Endothelial cell of umbilical vein (primary cell): ENCODE data around the gene ZBTB4. TPM values are rescaled to one million over a fixed set of nuclear protein-coding genes. Genes with fewer than 3 reads are reported as not detected.

Source experiments
- BruUV-seq: library from RNA; stranded (reverse); fragments of 400-500 nt; replicated peaks from 2 replicates; lab custom pipeline; 2021; lab: Mats Ljungman, UMichigan
- CTCF ChIA-PET: fragments of 300-600, 350-600 bp; sonication (Branson Sonifier 250); formaldehyde crosslinking; loops from one replicate; lab custom pipeline; 2021; ENCODE audit warnings: antibody characterized with exemption, inconsistent platforms; lab: Charles Lee
- POLR2A ChIA-PET: fragments of 300-600, 350-600 bp; sonication (Branson Sonifier 250); formaldehyde crosslinking; loops from one replicate; lab custom pipeline; 2021; ENCODE audit warnings: antibody characterized with exemption, inconsistent platforms; lab: Charles Lee
- DNase-seq: peaks from one replicate; pipeline ENCODE4 v3.0.0-alpha.2; 2011; ENCODE audit warnings: low read depth, low spot score
- FAIRE-seq: peaks from 2 replicates; lab custom pipeline; 2011; peaks lifted over from hg19 to GRCh38; lab: Jason Lieb, UNC
- H2AFZ ChIP-seq: 2 replicates; pipeline ENCODE4 v1.6.0; 2012; ENCODE audit warnings: low read depth, low read length, control low read depth, inconsistent platforms
- H3K27ac ChIP-seq: 2 replicates; pipeline ENCODE4 v1.5.1; 2011; ENCODE audit warnings: low read depth, mild to moderate bottlenecking, control low read depth, low read length, moderate library complexity; ENCODE audit not compliant: insufficient read depth
- H3K27me3 ChIP-seq, 2 experiments: 2 replicates each; pipeline versions ENCODE4 v1.6.0 to v1.6.1; 2011; ENCODE audit warnings: low read length in 2 of 2, mixed read lengths in 1 of 2; ENCODE audit not compliant: control insufficient read depth in 2 of 2, insufficient read depth in 2 of 2
- H3K36me3 ChIP-seq, 2 experiments: 2 replicates in 1 of 2; 3 replicates in 1 of 2; pipeline ENCODE4 v1.5.1; 2011; ENCODE audit warnings: low read length in 2 of 2, mild to moderate bottlenecking in 1 of 2, moderate library complexity in 1 of 2; ENCODE audit not compliant: control insufficient read depth in 2 of 2, insufficient read depth in 2 of 2; ENCODE audit errors: extremely low read depth in 1 of 2
- H3K4me1 ChIP-seq: 3 replicates; pipeline ENCODE4 v1.5.1; 2011; ENCODE audit warnings: mild to moderate bottlenecking, low read length; ENCODE audit not compliant: control insufficient read depth, insufficient read depth; ENCODE audit errors: extremely low read depth
- H3K4me2 ChIP-seq: 2 replicates; pipeline ENCODE4 v1.6.1; 2011; ENCODE audit warnings: low read length, control low read depth, mixed read lengths; ENCODE audit not compliant: insufficient read depth
- H3K4me3 ChIP-seq, 3 experiments: fragments of 200-600 bp in 1 of 3; sonication (generic), shearing (Covaris generic) in 1 of 3; replicated peaks in 1 of 3; 2 replicates each; pipeline ENCODE4 v1.5.1; 2011 to 2016; ENCODE audit warnings: control low read depth in 3 of 3, low read length in 3 of 3, mild to moderate bottlenecking in 2 of 3, inconsistent platforms in 1 of 3, low read depth in 1 of 3, moderate library complexity in 1 of 3; ENCODE audit not compliant: insufficient read depth in 1 of 3
- H3K79me2 ChIP-seq: 2 replicates; pipeline ENCODE4 v1.6.0; 2012; ENCODE audit warnings: low read length, inconsistent platforms; ENCODE audit not compliant: control insufficient read depth, insufficient read depth
- H3K9ac ChIP-seq: replicated peaks from 2 replicates; pipeline ENCODE3; 2011; ENCODE audit warnings: low read length, control low read depth; ENCODE audit not compliant: insufficient read depth; ENCODE audit errors: extremely low read depth
- H3K9me1 ChIP-seq: replicated peaks from 3 replicates; pipeline ENCODE4 v1.6.0; 2011; ENCODE audit warnings: mild to moderate bottlenecking, low read length; ENCODE audit not compliant: control insufficient read depth, insufficient read depth; ENCODE audit errors: extremely low read depth
- H3K9me3 ChIP-seq: replicated peaks from 2 replicates; pipeline ENCODE4 v1.5.1; 2012; ENCODE audit warnings: low read length, inconsistent platforms; ENCODE audit not compliant: control insufficient read depth, insufficient read depth
- H4K20me1 ChIP-seq: replicated peaks from 2 replicates; pipeline ENCODE3; 2011; ENCODE audit warnings: mild to moderate bottlenecking, low read length; ENCODE audit not compliant: control insufficient read depth, insufficient read depth; ENCODE audit errors: extremely low read depth
- CTCF ChIP-seq, 2 donors: IDR thresholded peaks; 1 replicate in 1 of 2; 2 replicates in 1 of 2; pipeline ENCODE4 v1.5.1; 2011; ENCODE audit warnings: low read length in 2 of 2, mild to moderate bottlenecking in 2 of 2, moderate library complexity in 2 of 2, control low read depth in 1 of 2, inconsistent platforms in 1 of 2, low read depth in 1 of 2; ENCODE audit not compliant: insufficient read depth in 1 of 2; ENCODE audit errors: extremely low read depth in 1 of 2
- EZH2 ChIP-seq: IDR thresholded peaks from 2 replicates; pipeline ENCODE4 v1.6.1; 2012; ENCODE audit warnings: borderline replicate concordance, low read depth, mild to moderate bottlenecking, moderate library complexity, low read length, inconsistent platforms; ENCODE audit not compliant: severe bottlenecking
- FOS ChIP-seq: IDR thresholded peaks from 2 replicates; pipeline ENCODE4 v1.6.1; 2011; ENCODE audit warnings: mild to moderate bottlenecking, low read length, moderate library complexity, borderline replicate concordance; ENCODE audit not compliant: insufficient read depth
- GATA2 ChIP-seq: IDR thresholded peaks from 2 replicates; pipeline ENCODE4 v1.7.0; 2011; ENCODE audit warnings: low read depth, mild to moderate bottlenecking, moderate library complexity, mixed read lengths, low read length; ENCODE audit not compliant: insufficient read length, insufficient read depth
- JUN ChIP-seq: IDR thresholded peaks from 2 replicates; pipeline ENCODE4 v1.6.1; 2011; ENCODE audit warnings: borderline replicate concordance, low read depth; ENCODE audit not compliant: insufficient read length, insufficient read depth
- MYC ChIP-seq: IDR thresholded peaks from one replicate; pipeline ENCODE4 v1.6.1; 2011; ENCODE audit warnings: mild to moderate bottlenecking, low read depth, low read length
- POLR2A ChIP-seq: IDR thresholded peaks from 2 replicates; pipeline ENCODE4 v1.6.1; 2012; ENCODE audit warnings: low read depth, mild to moderate bottlenecking, control low read depth, low read length
- POLR2AphosphoS5 ChIP-seq: IDR thresholded peaks from 2 replicates; pipeline ENCODE4 v1.6.1; 2012; ENCODE audit warnings: low read depth, mild to moderate bottlenecking, control low read depth, low read length, moderate library complexity; ENCODE audit not compliant: insufficient read depth
- dilution Hi-C: fragments of 300-500 bp; cut with MboI; formaldehyde crosslinking; loops from one replicate; pipeline ENCODE4 v1.15.0; 2019; ENCODE audit warnings: low sequenced_read_pairs; ENCODE audit not compliant: extremely low pct_ligation_motif_present
- intact Hi-C: fragments of 100-400 bp; cut with micrococcal nuclease; formaldehyde crosslinking; loops from one replicate; pipeline ENCODE4 v1.10.0; 2022
- polyA plus RNA-seq, 4 experiments: library from polyadenylated mRNA; depleted of rRNA in 3 of 4; stranded (reverse) in 3 of 4; unstranded in 1 of 4; fragments of >200 nt; gene quantifications; 2 replicates each; pipeline versions ENCODE4 v1.2.1 to v1.2.3, GENCODE V29; 2011 to 2012; ENCODE audit warnings: missing spikeins in 1 of 4
- total RNA-seq: library from RNA; stranded (reverse); gene quantifications from 2 replicates; pipeline ENCODE4 v1.2.3, GENCODE V29; 2021
- TF ChIP-seq, protein P1 (sequence below): IDR thresholded peaks from 2 replicates; pipeline ENCODE4 v1.6.1; 2011; ENCODE audit not compliant: insufficient read depth, insufficient read length

ZBTB4 gene
- total and polyA plus RNA-seq, 2 donors (not counting 3 experiments of a cell fraction or from before 2014, with no cell fraction given): 15.1 to 26.5 TPM

GRCh38 chr17:7493941-7494340 lies 14.5 kb upstream of the ZBTB4 start:
- H3K36me3 ChIP-seq: peaks cover 13 to 16% of the 10 kb centered on the region in 2 experiments
- peaks cover 4% of the 10 kb centered on the region for H4K20me1 ChIP-seq
- H2AFZ ChIP-seq: no peak overlapping the region
- no peaks in the 10 kb centered on the region for H3K9me1 ChIP-seq
- H3K27me3 ChIP-seq: no peaks in the 10 kb centered on the region
- H3K4me1 ChIP-seq: peaks cover 27% of the 10 kb centered on the region
- ChIA-PET CTCF (interaction anchor here (1.3 kb wide), 1 partner anchor 67 kb away, joined by 6 read pairs; no protein-coding TSS in a partner anchor), POLR2A (no interaction called here)
- intact Hi-C loops (no loop called here), dilution Hi-C loops (no loop called here)
- H3K79me2 ChIP-seq: peaks cover 73% of the 10 kb centered on the region
- BruUV-seq: no TSS peak
- DNase-seq: no peak
- no peak for FAIRE-seq
- no peak for TF ChIP-seq EZH2
- no peak for TF ChIP-seq FOS
- TF ChIP-seq, protein P1, sequence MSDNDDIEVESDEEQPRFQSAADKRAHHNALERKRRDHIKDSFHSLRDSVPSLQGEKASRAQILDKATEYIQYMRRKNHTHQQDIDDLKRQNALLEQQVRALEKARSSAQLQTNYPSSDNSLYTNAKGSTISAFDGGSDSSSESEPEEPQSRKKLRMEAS: no peak
- TF ChIP-seq GATA2: no peak
- TF ChIP-seq JUN: no peak
- no peak for TF ChIP-seq POLR2A
- TF ChIP-seq POLR2AphosphoS5: no peak
- TF ChIP-seq MYC: no peak
- TF ChIP-seq CTCF (IDR thresholded peaks at IDR 0.05; ENCODE audit: extremely low read depth in 1 of 2, insufficient read depth in 1 of 2, low read depth in 1 of 2, low read length in 2 of 2): no peak
- no peaks in the 10 kb centered on the region for H3K9me3 ChIP-seq
- no peak overlapping the region for H3K27ac ChIP-seq
- no peak overlapping the region for H3K4me2 ChIP-seq
- no peak overlapping the region for H3K4me3 ChIP-seq
- H3K9ac ChIP-seq: no peak overlapping the region
